Urinary bladder (tissue), 4 donors: ENCODE data around the gene NUDT17. TPM values are rescaled to one million over a fixed set of nuclear protein-coding genes. Genes with fewer than 3 reads are reported as not detected.
A peak's percentile ranks its signal among the peaks of the same experiment; 100 is the strongest.
"Not testable (repeated sequence)": the region's sequence is repeated elsewhere in the genome, so short reads cannot be mapped to it uniquely, and the experiment has no call there.

Source experiments
- DNase-seq: peaks from one replicate; pipeline ENCODE4 v3.0.0-alpha.2; 2015; ENCODE audit errors: extremely low spot score
- H3K27ac ChIP-seq: one replicate; pipeline ENCODE4 v1.5.1; 2013; ENCODE audit warnings: low read depth, mild to moderate bottlenecking, moderate library complexity
- H3K36me3 ChIP-seq: one replicate; pipeline ENCODE4 v1.6.1; 2013; ENCODE audit warnings: mild to moderate bottlenecking, moderate library complexity; ENCODE audit not compliant: insufficient read depth
- H3K4me1 ChIP-seq: one replicate; pipeline ENCODE4 v1.6.1; 2013; ENCODE audit warnings: mild to moderate bottlenecking, moderate library complexity; ENCODE audit not compliant: insufficient read depth
- H3K4me3 ChIP-seq: one replicate; pipeline ENCODE4 v1.5.1; 2013; ENCODE audit warnings: low read depth, low read length
- WGBS: extraction: QIAGEN DNeasy Blood & Tissue Kit; methylation state at CpG from one replicate; pipeline ENCODE4 v1.1.7; 2013; 5-methylcytosine and 5-hydroxymethylcytosine counted together
- polyA plus RNA-seq: library from polyadenylated mRNA; stranded (reverse); fragments of 200-250 nt; gene quantifications from one replicate; pipeline ENCODE4 v1.2.3, GENCODE V29; 2013
- total RNA-seq: library from RNA; depleted of rRNA; stranded (reverse); fragments of >200 nt; gene quantifications from one replicate; pipeline ENCODE4 v1.2.3, GENCODE V29; 2014
- donor health status: healthy with polysubstance abuse.
- donor health status: healthy.

Gene NUDT17
- total RNA-seq, result 5.9 TPM
- 5.0 TPM for polyA plus RNA-seq

GRCh38 chr1:145845514-145846161 lies at the start of gene NUDT17:
TSS of gene NUDT17 (plus strand) at chr1:145845630. CDS start at chr1:145845641, 11 bp downstream.
- Histone ChIP-seq H3K36me3 (peaks cover 9% of the 10 kb centered on the region), H3K27ac (peak within 1 kb of the TSS; percentile 38), H3K4me1 (no peaks in the 10 kb centered on the region), H3K4me3 (peak within 1 kb of the TSS; percentile 31)
- under 1% methylated on average over 50 of the region's 50 CpGs for WGBS
- DNase-seq, result no peak

GRCh38 chr1:145796753-145797152 lies 48.7 kb upstream of the NUDT17 start:
- Histone ChIP-seq H3K4me3 (no peak overlapping the region), H3K4me1 (no peaks in the 10 kb centered on the region), H3K27ac (no peak overlapping the region), H3K36me3 (no peaks in the 10 kb centered on the region)
- WGBS, result 45% methylated on average over 1 of the region's 1 CpG
- no peak for DNase-seq

GRCh38 chr1:145799806-145800205 lies 45.6 kb upstream of the NUDT17 start:
- no peaks in the 10 kb centered on the region for H3K36me3 ChIP-seq
- no peak overlapping the region for H3K27ac ChIP-seq
- no peak for DNase-seq
- WGBS, result 94% methylated on average over 2 of the region's 2 CpGs
- H3K4me1 ChIP-seq, result no peaks in the 10 kb centered on the region
- H3K4me3 ChIP-seq, result no peak overlapping the region

- Histone ChIP-seq H3K4me1 (no peaks in the 10 kb centered on the region), H3K36me3 (no peaks in the 10 kb centered on the region), H3K4me3 (no peak overlapping the region), H3K27ac (no peak overlapping the region)
- 65% methylated on average over 3 of the region's 3 CpGs for WGBS
- no peak for DNase-seq
These were observed 41.0 kb upstream of the NUDT17 start for GRCh38 chr1:145804235-145805045.

- no peaks in the 10 kb centered on the region for H3K36me3 ChIP-seq
These were observed 40.4 kb upstream of the NUDT17 start for GRCh38 chr1:145805057-145805456.

GRCh38 chr1:145806408-145806807 lies 39.0 kb upstream of the NUDT17 start:
- 97% methylated on average over 4 of the region's 4 CpGs for WGBS
- H3K27ac ChIP-seq, result no peak overlapping the region
- DNase-seq, result no peak
- no peak overlapping the region for H3K4me3 ChIP-seq
- no peaks in the 10 kb centered on the region for H3K4me1 ChIP-seq
- H3K36me3 ChIP-seq, result no peaks in the 10 kb centered on the region

More at GRCh38 chr1:145805057-145805456, 40.4 kb upstream of the NUDT17 start:
- Histone ChIP-seq H3K4me1 (no peaks in the 10 kb centered on the region), H3K27ac (no peak overlapping the region), H3K4me3 (no peak overlapping the region)
- WGBS, result 78% methylated on average over 1 of the region's 1 CpG
- no peak for DNase-seq

- Histone ChIP-seq H3K4me1 (no peaks in the 10 kb centered on the region), H3K36me3 (no peaks in the 10 kb centered on the region), H3K27ac (no peak overlapping the region), H3K4me3 (no peak overlapping the region)
- DNase-seq, result no peak
- 95% methylated on average over 7 of the region's 7 CpGs for whole genome bisulfite sequencing
These were observed 38.6 kb upstream of the NUDT17 start for GRCh38 chr1:145806844-145807243.

GRCh38 chr1:145812977-145813810 lies 32.2 kb upstream of the NUDT17 start:
- H3K36me3 ChIP-seq, DNase-seq: not testable (repeated sequence)
- 55% methylated on average over 5 of the region's 6 CpGs for WGBS

GRCh38 chr1:145818095-145818494 lies 27.3 kb upstream of the NUDT17 start:
- H3K4me1 ChIP-seq, H3K4me3 ChIP-seq, DNase-seq, H3K27ac ChIP-seq, H3K36me3 ChIP-seq: not testable (repeated sequence)
- 59% methylated on average over 4 of the region's 6 CpGs for WGBS

More at GRCh38 chr1:145812977-145813810, 32.2 kb upstream of the NUDT17 start:
- not testable (repeated sequence) for H3K27ac ChIP-seq, H3K4me1 ChIP-seq, H3K4me3 ChIP-seq

- not testable (repeated sequence) for H3K27ac ChIP-seq, DNase-seq, H3K4me3 ChIP-seq, H3K36me3 ChIP-seq, H3K4me1 ChIP-seq
- WGBS, result 11% methylated on average over 4 of the region's 16 CpGs
These were observed 22.6 kb upstream of the NUDT17 start for GRCh38 chr1:145822779-145823331.

- WGBS, result 2% methylated on average over 89 of the region's 89 CpGs
- peaks cover 4% of the 10 kb centered on the region for H3K36me3 ChIP-seq
- H3K4me3 ChIP-seq, result peak within 1 kb of the TSS; percentile 65
- peaks cover 1% of the 10 kb centered on the region for H3K4me1 ChIP-seq
- H3K27ac ChIP-seq, result peak within 1 kb of the TSS; percentile 54
- peak; percentile 75 for DNase-seq
These were observed 21.6 kb upstream of the NUDT17 start, which contains the start of the genes POLR3C and RNF115 for GRCh38 chr1:145823565-145824498. TSS of gene POLR3C (plus strand) at chr1:145824200. CDS start at chr1:145825777, 1,577 bp downstream. TSS of gene RNF115 (minus strand) at chr1:145824095. CDS start at chr1:145823873, 222 bp downstream.

- Histone ChIP-seq H3K4me3 (peak overlapping the region; percentile 65), H3K36me3 (peaks cover 8% of the 10 kb centered on the region), H3K27ac (peak overlapping the region; percentile 54), H3K4me1 (peaks cover 1% of the 10 kb centered on the region)
- under 1% methylated on average over 7 of the region's 7 CpGs for WGBS
- no peak for DNase-seq
These were observed 21.0 kb upstream of the NUDT17 start for GRCh38 chr1:145824499-145824842.
